CD4-positive, alpha-beta T cell treated with Interleukin-12 subunit alpha and Interleukin-12 subunit beta, for 1 hour (primary cell): Measurements from ENCODE around the gene DCST1.

Source experiments
- DNase-seq: peaks from one replicate; pipeline ENCODE4 v3.0.0-alpha.2; 2020

Gene DCST1

DNA sequence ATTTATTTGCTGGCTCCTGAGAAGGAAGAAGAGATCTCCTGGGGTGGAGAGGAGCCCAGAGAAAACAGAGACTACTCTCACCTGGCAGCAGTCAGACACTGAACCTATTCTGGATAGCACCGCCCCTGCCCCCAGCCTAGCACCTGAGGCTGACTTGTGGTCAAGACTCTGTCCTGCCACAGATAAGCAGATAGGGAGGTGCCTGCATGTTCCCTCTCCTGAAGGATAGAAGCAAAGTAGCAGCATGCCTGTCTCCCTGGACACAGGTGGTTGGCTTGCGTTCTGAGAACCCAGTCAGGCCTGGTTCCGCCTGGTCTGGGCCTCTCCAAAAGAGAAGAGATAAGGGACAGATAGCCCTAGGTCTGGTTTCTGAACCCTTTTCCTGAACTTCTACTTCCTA is 43.7 kb downstream of the DCST1 start:
- DNase-seq, result no peak

DNA sequence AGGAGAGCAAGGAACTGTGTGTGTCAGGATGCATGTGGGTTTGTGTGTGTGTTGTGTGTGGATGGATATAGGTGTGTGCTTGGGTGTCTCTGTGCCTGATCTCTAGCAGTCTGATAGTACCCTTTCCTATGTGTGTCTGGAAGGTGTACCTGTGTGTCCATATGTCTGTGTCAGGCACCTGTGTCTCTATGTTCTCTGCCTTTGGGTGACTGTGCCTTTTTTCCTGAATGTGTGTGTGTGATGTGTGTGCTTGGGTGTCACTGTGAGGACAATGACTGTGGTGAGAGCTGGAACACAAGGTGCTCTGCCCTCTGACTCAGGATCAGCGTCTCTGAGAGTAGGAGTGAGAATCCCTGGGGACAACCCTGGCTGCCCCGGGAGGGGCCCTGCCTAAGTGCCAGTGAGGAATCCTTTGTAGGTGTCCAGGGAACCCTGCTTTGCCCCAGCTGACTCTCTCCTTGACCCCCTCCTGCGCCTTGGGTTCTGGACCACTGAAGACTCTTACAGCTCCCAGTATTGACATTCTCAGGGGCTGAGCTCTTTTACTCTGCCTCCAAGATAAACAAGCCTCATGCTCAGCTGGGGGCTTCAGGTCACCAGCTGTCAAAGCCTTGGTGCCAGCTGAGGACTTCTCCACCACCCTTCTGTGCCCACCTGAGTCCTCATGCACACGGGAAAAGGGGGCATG is 44.3 kb downstream of the DCST1 start:
- DNase-seq, result no peak

DNA sequence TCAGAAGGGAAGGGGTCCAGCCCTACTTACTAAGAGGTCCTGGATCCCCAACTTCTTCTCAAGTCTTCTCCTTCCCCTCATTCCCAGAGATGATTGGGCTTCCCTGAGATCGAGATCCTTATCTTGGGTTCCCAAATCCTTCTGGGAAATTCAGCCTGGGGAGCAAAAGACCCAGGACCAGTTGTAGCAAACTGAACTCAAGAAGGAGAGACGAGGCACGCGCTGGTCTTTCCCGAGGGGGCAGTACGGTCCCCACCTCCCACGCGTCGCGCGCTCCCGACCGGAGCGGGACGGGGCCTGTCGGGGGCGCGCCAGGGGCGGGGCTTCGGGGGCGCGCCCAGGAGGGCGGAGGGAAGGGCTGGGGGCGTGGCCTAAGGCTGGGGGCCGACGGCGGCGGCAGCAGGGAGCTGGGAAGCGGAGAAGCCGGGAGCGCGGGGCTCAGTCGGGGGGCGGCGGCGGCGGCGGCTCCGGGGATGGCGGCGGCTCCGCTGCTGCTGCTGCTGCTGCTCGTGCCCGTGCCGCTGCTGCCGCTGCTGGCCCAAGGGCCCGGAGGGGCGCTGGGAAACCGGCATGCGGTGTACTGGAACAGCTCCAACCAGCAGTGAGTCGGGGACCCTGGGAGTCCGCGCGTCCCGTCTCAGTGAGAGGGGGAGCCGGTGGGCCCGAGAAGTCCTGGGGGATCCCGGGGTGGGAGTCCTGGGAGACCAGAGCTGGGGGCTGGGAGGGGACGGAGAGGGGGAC is 45.0 kb downstream of the DCST1 start, which contains the start of gene EFNA3:
TSS of gene EFNA3 (plus strand) at position 369 of the 741 bp plus-strand sequence. CDS start at position 474, 105 bp downstream.
- peak; percentile 78 for DNase-seq

DNA sequence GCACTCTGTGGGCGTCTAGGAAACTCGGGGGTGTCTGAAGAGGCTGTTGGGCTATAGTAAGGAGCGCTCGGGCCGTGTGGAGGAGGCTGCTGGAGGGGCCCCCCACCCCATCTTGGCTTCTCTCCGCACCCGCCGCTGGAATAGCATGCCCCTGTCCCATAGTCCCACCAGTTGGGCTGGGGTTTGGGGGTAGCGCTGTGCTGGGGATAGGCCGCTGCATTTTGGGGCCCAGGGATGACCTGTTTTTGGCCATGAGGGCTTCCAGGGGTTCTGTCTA is 45.5 kb downstream of the DCST1 start:
- no peak for DNase-seq

DNA sequence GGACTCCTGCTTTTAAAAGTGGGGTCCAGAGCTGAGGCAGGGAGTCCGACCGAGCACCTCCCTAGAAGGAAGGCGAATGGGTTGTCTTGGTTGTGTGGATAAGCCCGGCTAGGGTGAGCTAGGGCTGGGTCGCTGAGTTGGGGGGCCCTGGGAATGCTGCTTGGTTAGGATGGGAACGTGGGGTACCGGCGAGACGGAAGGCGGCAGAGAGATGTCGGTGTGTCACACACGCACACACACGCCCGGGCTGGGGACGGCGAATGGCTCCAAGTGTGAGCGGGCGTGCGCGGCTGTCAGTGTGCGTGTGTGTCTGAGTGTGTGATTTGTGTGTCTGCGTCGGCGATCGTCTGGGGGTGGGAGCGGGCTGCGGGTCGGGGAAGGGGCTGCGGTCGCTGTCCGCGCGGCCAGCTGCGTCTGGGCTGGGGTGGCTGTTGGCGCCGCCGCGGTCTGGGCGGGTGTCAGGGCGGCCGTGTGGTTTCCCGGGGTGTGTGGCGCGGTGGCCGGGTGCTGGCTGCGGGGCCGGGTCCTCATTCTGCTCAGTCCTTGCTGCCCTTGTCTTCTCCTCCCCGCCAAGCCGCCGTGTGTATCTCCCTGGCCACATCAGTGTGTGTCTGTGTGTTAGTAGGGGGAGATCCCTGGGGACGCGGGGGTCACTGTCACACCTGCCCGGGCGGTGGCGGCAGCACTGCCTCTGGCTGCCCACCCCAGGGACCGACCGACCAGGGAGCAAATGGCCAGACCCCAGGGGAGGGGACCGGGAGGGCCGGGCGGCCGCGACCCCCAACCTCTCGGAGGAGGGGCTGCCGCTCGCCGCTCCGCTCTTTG is 46.1 kb downstream of the DCST1 start:
- DNase-seq, result peak; percentile 27

DNA sequence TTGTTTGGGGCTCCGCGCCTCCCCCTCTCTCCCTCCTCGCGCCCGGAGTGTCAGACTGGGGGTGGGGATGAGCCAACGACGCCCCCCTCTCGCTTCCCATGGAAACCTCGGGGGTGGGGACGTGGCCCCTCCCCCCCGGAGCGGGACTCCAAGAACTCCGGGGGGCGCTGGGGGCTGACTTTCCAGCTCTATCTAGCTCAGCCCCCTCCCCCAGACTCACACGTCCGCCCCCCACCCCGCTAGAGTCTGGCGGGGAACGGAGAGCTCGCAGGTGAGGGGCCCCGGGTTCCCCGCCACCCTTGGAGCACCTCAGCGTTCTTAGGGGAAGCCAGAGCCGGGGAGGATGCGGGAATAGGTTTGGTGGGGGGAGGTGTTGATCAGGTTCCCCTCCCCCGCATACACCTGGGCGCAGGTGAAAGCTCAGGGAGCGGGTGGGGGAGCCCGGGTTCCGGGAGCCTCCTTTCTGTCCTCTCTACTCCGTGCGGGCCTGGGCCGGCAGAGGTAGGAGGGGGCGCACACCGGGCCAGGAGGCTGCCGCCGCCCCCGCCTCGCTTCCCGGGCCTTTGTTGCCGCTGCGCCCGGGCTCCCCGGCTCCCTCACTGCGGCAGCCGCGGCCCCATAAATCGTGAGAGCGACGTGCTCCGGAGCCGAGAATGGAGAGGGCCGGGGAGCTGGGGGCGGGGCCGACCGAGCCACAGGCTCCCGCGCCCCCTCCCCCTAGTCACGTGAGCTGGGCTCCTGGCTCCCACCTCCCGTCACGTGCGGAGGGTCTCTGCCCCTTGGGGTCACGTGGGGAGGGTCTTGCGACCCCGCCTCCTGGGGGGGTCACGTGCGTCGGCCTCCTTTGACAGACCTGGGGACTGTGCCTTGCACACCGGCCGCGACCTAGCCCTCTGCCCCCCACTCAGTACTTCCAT is 46.9 kb downstream of the DCST1 start:
- DNase-seq, result peak; percentile 42

DNA sequence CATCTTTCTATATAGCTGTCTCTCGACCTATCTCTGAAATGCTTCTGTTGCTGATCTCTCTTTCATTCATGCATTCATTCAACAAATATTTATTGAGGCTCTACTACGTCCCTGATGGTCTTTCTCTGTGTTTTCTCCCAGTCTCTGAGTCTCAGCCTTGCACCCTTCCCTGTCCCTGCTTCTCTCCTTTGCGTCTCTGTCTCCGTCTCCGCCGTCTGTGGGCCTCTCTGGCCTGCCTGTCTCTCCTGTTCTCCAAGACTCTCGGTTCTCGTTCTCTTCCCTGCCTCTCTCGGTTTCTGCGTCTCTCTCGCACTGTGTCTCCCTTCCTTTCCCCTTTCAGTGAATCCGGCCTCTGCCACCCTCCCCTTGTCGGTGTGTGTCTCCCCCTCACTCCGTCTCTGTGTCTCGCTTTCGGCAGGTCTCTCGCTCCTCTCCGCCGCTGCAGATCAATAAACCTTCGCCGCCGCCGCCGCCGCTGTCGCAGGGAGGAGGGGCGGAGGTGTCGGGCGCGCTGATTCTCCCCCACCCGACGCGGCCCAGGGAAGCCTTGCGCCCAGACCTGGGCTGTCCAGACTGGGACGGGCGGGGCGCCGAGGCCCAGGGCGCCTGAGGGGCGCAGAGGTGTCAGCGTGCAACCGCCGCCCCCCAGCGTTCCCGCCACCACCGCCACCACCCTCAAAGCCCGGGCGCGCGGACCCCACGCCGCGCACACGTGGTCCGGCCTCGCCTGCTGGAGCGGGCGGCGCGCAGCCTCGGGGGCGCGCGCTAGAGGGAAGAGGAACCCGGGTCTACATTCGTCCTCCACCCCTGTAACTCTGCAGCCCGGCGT is 48.1 kb downstream of the DCST1 start:
- DNase-seq, result peak; percentile 47

DNA sequence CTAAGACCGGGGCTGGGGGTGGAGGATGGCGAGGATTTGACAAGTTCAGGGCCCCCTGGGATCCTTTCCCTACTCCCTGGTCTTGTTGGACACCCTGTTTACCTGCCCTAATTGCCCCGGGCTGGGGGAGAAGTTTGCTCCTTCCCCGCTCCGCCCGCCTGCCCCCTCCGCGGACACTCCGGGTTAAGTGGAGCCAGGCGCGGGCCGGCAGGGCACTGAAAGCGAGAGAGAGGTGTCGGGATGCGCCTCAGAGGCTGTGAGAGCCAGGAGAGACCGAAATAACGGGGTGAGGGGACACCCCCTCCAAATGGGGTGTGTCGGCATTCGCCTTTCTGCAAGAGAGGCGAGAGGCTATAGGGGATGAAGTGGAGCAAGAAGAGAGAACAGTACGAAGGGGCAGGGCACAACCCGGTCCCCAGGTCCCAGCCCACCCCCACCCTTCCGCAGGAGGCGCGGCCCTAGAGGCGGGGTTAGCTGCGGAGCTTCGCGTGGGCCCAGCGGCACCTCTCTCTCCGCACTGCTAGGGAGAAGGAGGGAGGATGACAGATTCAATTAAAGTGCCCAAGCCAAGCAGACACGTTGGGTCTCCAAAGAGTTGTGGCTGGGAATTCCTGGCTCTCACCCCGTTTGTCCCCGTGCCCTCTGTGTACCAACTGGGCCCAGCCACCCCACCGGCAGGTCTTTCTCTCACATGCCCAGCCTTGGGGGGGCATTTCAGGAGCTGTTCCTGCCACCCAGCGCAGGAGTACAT is 48.9 kb downstream of the DCST1 start:
- peak; percentile 28 for DNase-seq

DNA sequence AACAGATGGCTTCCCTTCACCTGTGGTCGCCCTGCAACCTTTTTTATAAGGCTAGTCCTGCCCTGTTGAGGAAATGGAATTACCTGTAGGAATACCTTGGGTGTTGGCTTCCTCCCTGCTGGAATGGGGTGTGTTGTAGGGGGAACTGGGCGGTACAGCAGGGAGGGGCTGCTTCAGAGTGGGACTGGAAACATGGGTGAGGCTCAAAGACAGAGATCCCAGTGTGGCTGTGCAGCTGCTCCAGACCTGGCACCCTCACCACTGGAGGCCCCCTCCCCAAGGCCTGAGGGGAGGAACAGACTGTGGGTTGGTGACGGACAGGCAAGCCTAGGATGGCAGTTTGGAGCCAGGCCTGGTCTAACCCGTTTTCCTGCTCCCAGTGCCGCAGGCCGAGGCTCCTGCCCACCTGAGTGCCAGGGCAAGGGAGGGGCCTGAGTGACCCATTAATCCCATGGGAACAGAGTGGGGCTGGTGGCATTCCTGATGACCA is 49.5 kb downstream of the DCST1 start:
- no peak for DNase-seq

DNA sequence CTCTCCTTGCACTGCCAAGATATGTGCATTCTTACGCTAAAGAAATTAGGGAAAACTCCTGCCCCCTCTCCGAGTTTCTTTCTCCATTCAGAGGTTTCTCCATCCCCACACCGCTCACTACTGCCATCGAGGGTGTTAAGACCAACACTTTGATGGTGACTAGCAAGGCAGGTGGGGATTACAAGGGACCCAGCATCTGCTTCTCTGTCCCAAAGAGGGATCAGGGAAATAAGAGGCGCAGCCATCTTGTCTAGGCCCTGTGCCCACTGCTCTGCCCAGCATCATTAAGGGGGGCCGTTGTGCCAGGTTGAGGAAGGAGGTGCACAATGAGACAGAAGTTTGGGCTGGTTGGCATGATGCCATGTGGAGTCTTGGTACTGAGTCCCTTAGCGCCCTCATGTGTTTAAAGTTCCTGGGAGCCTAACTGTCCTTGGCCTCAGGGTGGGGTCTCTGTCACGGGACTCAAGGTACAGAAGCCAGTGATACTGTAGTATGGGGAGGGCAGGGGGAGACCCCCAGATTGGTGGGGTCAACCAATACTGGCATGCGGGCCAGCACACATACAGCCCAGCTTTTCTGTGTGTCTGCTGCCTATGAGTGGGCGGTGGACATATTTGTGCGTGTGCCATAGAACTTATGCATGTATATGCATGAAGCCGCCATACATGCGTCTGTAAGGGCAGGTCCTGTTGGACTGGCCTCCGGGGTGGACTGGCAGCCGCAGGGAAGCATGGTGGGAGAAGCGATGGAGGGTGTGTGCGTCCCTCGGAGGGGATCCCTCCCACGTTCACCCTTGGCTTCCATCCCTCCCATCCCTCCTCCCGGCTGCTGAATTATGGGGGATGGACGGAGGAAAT is 50.5 kb downstream of the DCST1 start:
- peak; percentile 45 for DNase-seq

DNA sequence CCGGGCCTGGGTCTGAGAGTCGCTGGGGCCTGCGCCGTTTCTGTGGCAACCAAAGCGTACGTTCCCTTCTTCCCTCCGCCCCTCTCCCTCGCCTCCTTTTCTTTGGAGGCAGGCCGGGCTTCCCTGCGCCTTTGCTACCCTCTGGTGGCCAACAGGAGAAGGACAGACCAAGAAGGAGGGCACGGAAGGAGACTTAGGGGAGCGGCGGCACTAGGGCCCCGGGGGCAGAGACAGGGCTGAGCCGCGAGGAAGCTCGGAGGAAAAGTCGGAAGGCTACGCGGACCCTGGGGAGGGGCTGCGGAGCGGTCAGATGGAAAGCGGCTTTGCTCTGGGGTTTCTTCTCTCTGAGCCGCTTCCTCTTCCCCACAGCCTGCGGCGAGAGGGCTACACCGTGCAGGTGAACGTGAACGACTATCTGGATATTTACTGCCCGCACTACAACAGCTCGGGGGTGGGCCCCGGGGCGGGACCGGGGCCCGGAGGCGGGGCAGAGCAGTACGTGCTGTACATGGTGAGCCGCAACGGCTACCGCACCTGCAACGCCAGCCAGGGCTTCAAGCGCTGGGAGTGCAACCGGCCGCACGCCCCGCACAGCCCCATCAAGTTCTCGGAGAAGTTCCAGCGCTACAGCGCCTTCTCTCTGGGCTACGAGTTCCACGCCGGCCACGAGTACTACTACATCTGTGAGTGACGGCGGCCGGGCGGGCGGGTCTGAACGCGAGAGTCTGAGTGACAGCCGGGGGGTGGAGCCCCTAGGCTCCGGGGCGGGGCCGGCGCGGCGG is 51.3 kb downstream of the DCST1 start:
- peak; percentile 92 for DNase-seq

DNA sequence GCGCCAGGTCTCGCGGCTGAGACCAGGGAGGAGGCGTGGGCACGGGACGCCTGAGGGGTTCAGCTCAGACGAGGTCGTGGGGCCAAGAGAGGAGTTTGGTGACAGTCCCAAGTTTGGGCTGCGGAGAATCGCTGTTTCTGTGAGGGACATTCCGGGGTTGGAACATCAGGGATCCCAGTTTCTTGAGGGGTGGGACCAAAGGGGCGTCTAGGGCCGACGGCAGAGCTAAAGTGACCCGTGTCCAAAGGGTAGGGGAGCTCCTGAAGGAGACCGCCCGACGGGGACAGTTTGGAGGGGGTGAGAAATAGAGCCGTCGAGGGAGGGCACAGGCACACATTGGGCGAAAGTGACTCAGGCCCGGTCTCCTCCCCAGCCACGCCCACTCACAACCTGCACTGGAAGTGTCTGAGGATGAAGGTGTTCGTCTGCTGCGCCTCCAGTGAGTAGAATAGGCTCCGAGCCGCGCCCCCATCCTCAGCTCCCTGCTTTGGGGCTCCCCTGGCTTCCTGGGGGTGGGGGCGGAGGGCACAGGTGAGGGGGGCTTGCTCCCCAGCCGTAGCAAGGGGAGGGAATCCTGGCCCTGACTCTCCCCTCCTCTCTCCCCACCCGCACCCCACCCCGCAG is 52.0 kb downstream of the DCST1 start:
- peak; percentile 72 for DNase-seq

DNA sequence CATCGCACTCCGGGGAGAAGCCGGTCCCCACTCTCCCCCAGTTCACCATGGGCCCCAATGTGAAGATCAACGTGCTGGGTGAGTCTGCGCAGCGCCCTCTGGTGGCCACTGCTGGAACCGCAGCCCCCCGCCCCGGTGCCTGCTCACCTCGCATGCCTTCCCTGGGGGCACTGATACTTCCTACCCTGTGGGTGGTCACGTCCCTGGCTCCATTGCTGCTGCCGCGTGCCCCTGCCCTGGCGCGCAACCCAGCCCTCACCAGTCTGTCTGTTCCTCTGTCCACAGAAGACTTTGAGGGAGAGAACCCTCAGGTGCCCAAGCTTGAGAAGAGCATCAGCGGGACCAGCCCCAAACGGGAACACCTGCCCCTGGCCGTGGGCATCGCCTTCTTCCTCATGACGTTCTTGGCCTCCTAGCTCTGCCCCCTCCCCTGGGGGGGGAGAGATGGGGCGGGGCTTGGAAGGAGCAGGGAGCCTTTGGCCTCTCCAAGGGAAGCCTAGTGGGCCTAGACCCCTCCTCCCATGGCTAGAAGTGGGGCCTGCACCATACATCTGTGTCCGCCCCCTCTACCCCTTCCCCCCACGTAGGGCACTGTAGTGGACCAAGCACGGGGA is 52.6 kb downstream of the DCST1 start:
- peak; percentile 83 for DNase-seq

DNA sequence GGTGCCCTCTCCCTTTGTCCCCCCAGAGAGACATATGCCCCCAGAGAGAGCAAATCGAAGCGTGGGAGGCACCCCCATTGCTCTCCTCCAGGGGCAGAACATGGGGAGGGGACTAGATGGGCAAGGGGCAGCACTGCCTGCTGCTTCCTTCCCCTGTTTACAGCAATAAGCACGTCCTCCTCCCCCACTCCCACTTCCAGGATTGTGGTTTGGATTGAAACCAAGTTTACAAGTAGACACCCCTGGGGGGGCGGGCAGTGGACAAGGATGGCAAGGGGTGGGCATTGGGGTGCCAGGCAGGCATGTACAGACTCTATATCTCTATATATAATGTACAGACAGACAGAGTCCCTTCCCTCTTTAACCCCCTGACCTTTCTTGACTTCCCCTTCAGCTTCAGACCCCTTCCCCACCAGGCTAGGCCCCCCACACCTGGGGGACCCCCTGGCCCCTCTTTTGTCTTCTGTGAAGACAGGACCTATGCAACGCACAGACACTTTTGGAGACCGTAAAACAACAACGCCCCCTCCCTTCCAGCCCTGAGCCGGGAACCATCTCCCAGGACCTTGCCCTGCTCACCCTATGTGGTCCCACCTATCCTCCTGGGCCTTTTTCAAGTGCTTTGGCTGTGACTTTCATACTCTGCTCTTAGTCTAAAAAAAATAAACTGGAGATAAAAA is 53.4 kb downstream of the DCST1 start:
- DNase-seq, result no peak

DNA sequence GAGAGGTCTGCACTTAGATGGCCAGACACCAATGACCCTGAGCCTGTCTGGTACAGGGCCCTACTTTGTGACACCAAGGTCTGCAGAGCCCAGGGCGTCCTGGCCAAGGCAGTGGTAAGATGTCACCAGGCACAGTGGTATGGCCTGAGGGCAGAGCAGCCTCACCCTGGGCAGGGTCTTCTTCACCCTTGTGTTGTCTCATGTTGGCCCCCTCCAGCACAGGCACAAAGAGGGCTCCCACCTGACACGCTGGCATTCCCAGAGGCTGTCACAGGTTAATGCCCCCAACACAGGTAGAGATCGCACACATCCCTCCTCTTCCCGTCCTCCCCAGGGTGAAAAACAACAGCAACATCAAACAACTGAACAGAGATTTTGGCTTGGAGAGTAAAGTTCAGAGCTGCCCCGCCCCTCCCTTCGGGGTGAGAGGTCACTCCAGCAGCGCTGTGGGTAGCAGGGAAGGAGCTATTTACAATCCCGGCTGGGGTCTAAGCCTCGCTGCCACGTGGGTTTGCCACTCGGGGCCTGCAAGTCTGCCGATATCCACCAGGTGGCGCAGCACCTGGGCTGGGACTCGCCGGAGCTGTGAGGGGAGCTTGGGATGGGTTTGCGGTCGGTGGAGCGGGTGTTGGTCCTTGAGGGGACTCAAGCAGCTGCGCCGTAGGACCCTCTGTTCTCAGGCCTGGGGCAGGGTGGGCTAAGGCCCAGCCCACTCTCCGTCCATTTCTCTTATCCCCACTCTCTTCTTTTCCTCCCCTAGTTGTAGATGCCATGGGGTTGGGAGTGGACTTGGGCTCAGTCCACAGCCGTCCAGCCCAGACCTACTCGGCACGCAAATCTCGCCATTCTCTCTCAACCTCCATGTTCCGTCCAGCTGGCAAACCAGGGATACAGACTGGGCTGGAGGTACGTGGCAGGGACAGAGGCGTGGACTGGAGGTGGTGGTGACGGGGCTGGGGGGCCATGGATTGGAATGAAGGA is 57.7 kb downstream of the DCST1 start:
- DNase-seq, result peak; percentile 82

DNA sequence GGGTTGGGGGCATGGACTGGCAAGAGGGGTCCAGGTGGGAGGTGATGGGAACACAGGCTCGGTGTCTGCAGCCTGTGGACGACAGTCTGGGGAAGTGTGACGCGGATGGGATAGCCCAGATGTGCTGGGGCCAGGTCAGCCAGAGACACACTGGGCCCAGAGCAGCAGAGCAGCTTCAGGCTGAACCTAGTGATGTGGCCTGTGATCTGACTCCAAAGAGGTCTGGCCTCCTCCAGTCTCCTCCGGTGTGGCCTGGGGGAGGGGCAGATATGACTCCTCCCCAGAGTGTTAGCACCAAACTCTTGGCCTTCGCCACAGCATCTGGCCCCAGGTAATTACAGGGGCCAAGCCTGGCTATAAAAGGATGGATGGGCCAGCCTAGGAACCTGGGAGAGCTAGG is 58.5 kb downstream of the DCST1 start:
- DNase-seq, result no peak
